ENCODE results near the gene LRRC8B. TPM values are rescaled to one million over a fixed set of nuclear protein-coding genes. Genes with fewer than 3 reads are reported as not detected.

The LRRC8B gene
- total RNA-seq, 1 donor from 2014 or later = 4.5 TPM

Other genes starting within 250 kb of the LRRC8B start
- gene GBP6, start 160.8 kb upstream of the LRRC8B start, total RNA-seq = not detected
- gene LRRC8C, start 108.3 kb downstream of the LRRC8B start, total RNA-seq = 8.3 TPM